HepG2 (cell line): ENCODE results near the gene PRIM2. TPM values are rescaled to one million over a fixed set of nuclear protein-coding genes. Genes with fewer than 3 reads are reported as not detected.

Source experiments
- ATAC-seq: fragments of 200-7000 bp; cut with Tn5 transposase; 3 replicates; pipeline ENCODE4 v1.9.1; 2020; ENCODE audit warnings: mild to moderate bottlenecking, moderate library complexity
- BruUV-seq: library from RNA; stranded (reverse); fragments of 400-500 nt; replicated peaks from 2 replicates; lab custom pipeline; 2021; lab: Mats Ljungman, UMichigan
- CTCF ChIA-PET: fragments of 300-600 bp; formaldehyde crosslinking; extraction: SDS; loops from one replicate; lab custom pipeline; 2021; ENCODE audit warnings: low total read pairs, inconsistent platforms, low intra/inter-chr PET ratio; lab: Yijun Ruan, JAX
- POLR2A ChIA-PET: fragments of 350-600 bp; sonication (Branson Sonifier 250); formaldehyde crosslinking; loops from one replicate; lab custom pipeline; 2020; ENCODE audit warnings: antibody characterized with exemption, inconsistent platforms; lab: Yijun Ruan, JAX
- DNase-seq: peaks from one replicate; pipeline ENCODE4 v3.0.0-alpha.2; 2015; ENCODE audit warnings: low spot score
- FAIRE-seq: peaks from 3 replicates; lab custom pipeline; 2011; peaks lifted over from hg19 to GRCh38; lab: Jason Lieb, UNC
- H2AFZ ChIP-seq: one replicate; pipeline ENCODE4 v1.6.1; 2011; ENCODE audit warnings: low read length, inconsistent platforms
- H3K27ac ChIP-seq: fragments of 300-600 bp; 3 replicates; pipeline ENCODE4 v1.8.0; 2011; ENCODE audit warnings: mixed run types, mild to moderate bottlenecking, mixed read lengths, low read length, inconsistent platforms; ENCODE audit not compliant: insufficient read depth; ENCODE audit errors: extremely low read length
- H3K27me3 ChIP-seq, 2 experiments: fragments of 200-600 bp in 1 of 2; 2 replicates in 1 of 2; 3 replicates in 1 of 2; pipeline versions ENCODE4 v1.6.0 to v1.8.0; 2011; ENCODE audit warnings: low read length in 2 of 2, mild to moderate bottlenecking in 2 of 2, moderate library complexity in 2 of 2, inconsistent platforms in 1 of 2; ENCODE audit not compliant: insufficient read depth in 2 of 2, control insufficient read depth in 1 of 2
- H3K36me3 ChIP-seq, 2 experiments: fragments of 200-600 bp in 1 of 2; replicated peaks in 1 of 2; 2 replicates in 1 of 2; 3 replicates in 1 of 2; pipeline versions ENCODE4 v1.5.1 to v1.8.0; 2011; ENCODE audit warnings: low read length in 2 of 2, inconsistent platforms in 1 of 2; ENCODE audit not compliant: insufficient read depth in 2 of 2, control insufficient read depth in 1 of 2
- H3K4me1 ChIP-seq: 2 replicates; pipeline ENCODE4 v1.5.1; 2012; ENCODE audit warnings: low read length, inconsistent platforms; ENCODE audit not compliant: insufficient read depth
- H3K4me2 ChIP-seq: 2 replicates; pipeline ENCODE4 v1.6.0; 2011; ENCODE audit warnings: low read depth, low read length, inconsistent platforms
- H3K4me3 ChIP-seq, 3 experiments: fragments of 200-600 bp in 1 of 3; sonication (generic), shearing (Covaris generic) in 1 of 3; replicated peaks in 1 of 3; 2 replicates each; pipeline ENCODE4 v1.5.1; 2011 to 2016; ENCODE audit warnings: low read length in 3 of 3, inconsistent platforms in 2 of 3, low read depth in 2 of 3, mild to moderate bottlenecking in 2 of 3, control low read depth in 1 of 3, mixed read lengths in 1 of 3; ENCODE audit not compliant: insufficient read depth in 1 of 3
- H3K79me2 ChIP-seq: one replicate; pipeline ENCODE4 v1.6.1; 2011; ENCODE audit warnings: low read length, inconsistent platforms; ENCODE audit not compliant: insufficient read depth
- H3K9ac ChIP-seq: 2 replicates; pipeline ENCODE4 v1.6.0; 2011; ENCODE audit warnings: mild to moderate bottlenecking, low read depth, low read length, inconsistent platforms; ENCODE audit not compliant: insufficient read depth
- H3K9me3 ChIP-seq: 2 replicates; pipeline ENCODE4 v1.5.1; 2012; ENCODE audit warnings: mild to moderate bottlenecking, low read length
- H4K20me1 ChIP-seq: 2 replicates; pipeline ENCODE4 v1.6.0; 2011; ENCODE audit warnings: inconsistent platforms, mild to moderate bottlenecking, low read length, moderate library complexity; ENCODE audit not compliant: insufficient read depth
- BHLHE40 ChIP-seq: IDR thresholded peaks from 2 replicates; pipeline ENCODE4 v1.6.1; 2011; ENCODE audit warnings: low read length, improper control_type of control experiment
- CEBPZ ChIP-seq: IDR thresholded peaks from 2 replicates; pipeline ENCODE4 v1.6.1; 2012; ENCODE audit warnings: low read length, improper control_type of control experiment
- MIER2 ChIP-seq: IDR thresholded peaks from 2 replicates; pipeline ENCODE4 v1.6.1; 2016; ENCODE audit warnings: missing biosample characterization, missing genetic modification reagents
- PRDM10 ChIP-seq: sonication (generic); formaldehyde crosslinking; IDR thresholded peaks from 2 replicates; pipeline ENCODE4 v1.4.0; 2020; ENCODE audit warnings: low read depth, missing genetic modification reagents
- PREB ChIP-seq: sonication (generic); formaldehyde crosslinking; IDR thresholded peaks from 2 replicates; pipeline ENCODE4 v1.4.0; 2020; ENCODE audit warnings: missing genetic modification reagents
- PRPF4 ChIP-seq: fragments of 200-400 bp; formaldehyde crosslinking; IDR thresholded peaks from 2 replicates; pipeline ENCODE4 v1.6.1; 2016; ENCODE audit warnings: low read length, low read depth; ENCODE audit not compliant: poor library complexity, severe bottlenecking
- ZNF251 ChIP-seq: sonication (generic); formaldehyde crosslinking; IDR thresholded peaks from 2 replicates; pipeline ENCODE4 v1.9.0; 2021; ENCODE audit warnings: mild to moderate bottlenecking, missing genetic modification reagents
- ZNF260 ChIP-seq: sonication (generic); formaldehyde crosslinking; IDR thresholded peaks from 2 replicates; pipeline ENCODE4 v1.4.0; 2020; ENCODE audit warnings: missing genetic modification reagents, low read depth, mild to moderate bottlenecking, borderline replicate concordance
- ZNF3 ChIP-seq: IDR thresholded peaks from 2 replicates; pipeline ENCODE4 v1.7.0; 2017; ENCODE audit warnings: inconsistent platforms
- ZNF343 ChIP-seq: sonication (generic); formaldehyde crosslinking; IDR thresholded peaks from 2 replicates; pipeline ENCODE4 v1.4.0; 2020; ENCODE audit warnings: mild to moderate bottlenecking, missing genetic modification reagents
- ZNF883 ChIP-seq: sonication (generic); formaldehyde crosslinking; IDR thresholded peaks from 2 replicates; pipeline ENCODE4 v1.5.1; 2020; ENCODE audit warnings: mild to moderate bottlenecking, missing genetic modification reagents; ENCODE audit errors: not compliant biosample characterization
- WGBS: methylation state at CpG from one replicate; pipeline ENCODE4 v1.1.6; 2017; ENCODE audit warnings: low lambda C conversion rate; 5-methylcytosine and 5-hydroxymethylcytosine counted together
- in situ Hi-C: cut with HindIII; loops from 2 replicates; pipeline ENCODE4 v1.10.0; 2017; ENCODE audit warnings: low pct_unique_long_range_greater_than_20kb; ENCODE audit not compliant: extremely low pct_ligation_motif_present
- intact Hi-C: fragments of 100-400 bp; cut with micrococcal nuclease; formaldehyde crosslinking; loops from one replicate; pipeline ENCODE4 v1.10.0; 2022; ENCODE audit not compliant: unreplicated experiment
- polyA plus RNA-seq, 8 experiments: library from polyadenylated mRNA; depleted of rRNA in 3 of 8; stranded (reverse) in 7 of 8; unstranded in 1 of 8; fragments of >200 nt; fragmentation: Illumina TruSeq in 4 of 8; extraction: Trizol in 4 of 8; gene quantifications; 2 replicates each; pipeline versions ENCODE4 v1.2.1 to v1.2.3, GENCODE V29; 2011 to 2016; ENCODE audit warnings: low read depth in 4 of 8, missing spikeins in 1 of 8, mixed read lengths in 1 of 8; ENCODE audit not compliant: insufficient read depth in 1 of 8
- total RNA-seq, 5 experiments: library from RNA; depleted of rRNA; stranded (reverse); fragments of >200 nt; fragmentation: Illumina TruSeq; extraction: Trizol; gene quantifications; 2 replicates each; pipeline ENCODE4 v1.2.3, GENCODE V29; 2016; ENCODE audit warnings: low read depth in 1 of 5

PRIM2 gene
- total and polyA plus RNA-seq, 2 of the 13 experiments (the other 11 are each of a cell fraction or from before 2014, with no cell fraction given): 8.0 to 52.7 TPM

GRCh38 chr6:57298741-57299140 is 18.7 kb upstream of the PRIM2 start:
- no peaks in the 10 kb centered on the region for H3K79me2 ChIP-seq
- H3K4me1 ChIP-seq: no peaks in the 10 kb centered on the region
- ChIA-PET POLR2A (no interaction called here), CTCF (no interaction called here)
- TF ChIP-seq CEBPZ: no peak
- TF ChIP-seq ZNF260: no peak
- TF ChIP-seq BHLHE40: no peak
- TF ChIP-seq ZNF343 (CRISPR knock-in tag): no peak
- TF ChIP-seq ZNF3 (CRISPR knock-in tag): no peak
- no peak overlapping the region for H3K9ac ChIP-seq
- ATAC-seq (no peak), FAIRE-seq (no peak), DNase-seq (no peak)
- H3K9me3 ChIP-seq: no peaks in the 10 kb centered on the region
- no peaks in the 10 kb centered on the region for H4K20me1 ChIP-seq
- H3K4me2 ChIP-seq: no peak overlapping the region
- H3K27me3 ChIP-seq: peaks cover 1 to 8% of the 10 kb centered on the region in 2 experiments; a peak in 2 of 5 replicates
- H2AFZ ChIP-seq: no peak overlapping the region
- in situ Hi-C loops (no loop called here), intact Hi-C loops (no loop called here)
- H3K4me3 ChIP-seq: no peak overlapping the region
- no peaks in the 10 kb centered on the region for H3K36me3 ChIP-seq
- 16% methylated on average over 2 of the region's 2 CpGs for WGBS
- H3K27ac ChIP-seq: no peak overlapping the region
- BruUV-seq: no TSS peak

GRCh38 chr6:57301757-57302156 is 15.7 kb upstream of the PRIM2 start:
- FAIRE-seq (no peak), DNase-seq (no peak), ATAC-seq (no peak)
- H2AFZ ChIP-seq: no peak overlapping the region
- no peaks in the 10 kb centered on the region for H4K20me1 ChIP-seq
- H3K27ac ChIP-seq: no peak overlapping the region
- H3K4me2 ChIP-seq: no peak overlapping the region
- no peaks in the 10 kb centered on the region for H3K36me3 ChIP-seq
- no peak overlapping the region for H3K4me3 ChIP-seq
- H3K4me1 ChIP-seq: no peaks in the 10 kb centered on the region
- ChIA-PET POLR2A (no interaction called here), CTCF (no interaction called here)
- WGBS: 57% methylated on average over 1 of the region's 1 CpG
- BruUV-seq: no TSS peak
- H3K79me2 ChIP-seq: no peaks in the 10 kb centered on the region
- no peaks in the 10 kb centered on the region for H3K9me3 ChIP-seq
- intact Hi-C loops: no loop called here
- in situ Hi-C loops: loop anchor here (25.0 kb wide), 1 partner anchor 264 kb away; the partner anchor contains the start of gene KIAA1586
- peaks cover 1 to 8% of the 10 kb centered on the region in 2 experiments; a peak in 3 of 5 replicates for H3K27me3 ChIP-seq
- H3K9ac ChIP-seq: no peak overlapping the region
- TF ChIP-seq PRPF4 (no peak), ZNF251 (no peak), ZNF883 (no peak), PRDM10 (CRISPR knock-in tag) (no peak), PREB (CRISPR knock-in tag) (no peak), MIER2 (no peak)
